CD4-positive, alpha-beta T cell (primary cell): ENCODE data around the gene NOTCH2. TPM values are rescaled to one million over a fixed set of nuclear protein-coding genes. Genes with fewer than 3 reads are reported as not detected.

ENCODE experiments used
- ATAC-seq: fragments of 200-7000 bp; cut with Tn5 transposase; one replicate; pipeline ENCODE4 v1.10.0; 2022; ENCODE audit warnings: mild to moderate bottlenecking; ENCODE audit not compliant: poor library complexity
- CTCF ChIA-PET: fragments of 350-600 bp; sonication (Branson Sonifier 250); formaldehyde crosslinking; loops from one replicate; lab custom pipeline; 2021; ENCODE audit warnings: antibody characterized with exemption, inconsistent platforms; lab: Charles Lee
- POLR2A ChIA-PET: fragments of 350-600 bp; sonication (Branson Sonifier 250); formaldehyde crosslinking; loops from one replicate; lab custom pipeline; 2021; ENCODE audit warnings: antibody characterized with exemption, inconsistent platforms; lab: Charles Lee
- DNase-seq, 14 experiments: peaks; one replicate each; pipeline ENCODE4 v3.0.0-alpha.2; 2013 to 2020; ENCODE audit warnings: mixed read lengths in 2 of 14
- H3K27ac ChIP-seq, 2 donors: one replicate each; pipeline versions ENCODE4 v1.5.1 to v1.7.0; 2013; ENCODE audit warnings: low read length in 2 of 2, low read depth in 1 of 2, mild to moderate bottlenecking in 1 of 2
- H3K27me3 ChIP-seq, 2 experiments: 1 replicate in 1 of 2; 2 replicates in 1 of 2; pipeline versions ENCODE4 v1.6.1 to v1.7.0; 2013; ENCODE audit warnings: low read length in 2 of 2, control low read depth in 1 of 2, mild to moderate bottlenecking in 1 of 2, moderate library complexity in 1 of 2; ENCODE audit not compliant: insufficient read depth in 2 of 2, control insufficient read depth in 1 of 2
- H3K36me3 ChIP-seq: one replicate; pipeline ENCODE4 v1.6.1; 2013; ENCODE audit warnings: low read length, control low read depth; ENCODE audit not compliant: insufficient read depth
- H3K4me1 ChIP-seq: one replicate; pipeline ENCODE4 v1.6.1; 2013; ENCODE audit warnings: low read length, control low read depth; ENCODE audit not compliant: insufficient read depth
- H3K4me3 ChIP-seq: one replicate; pipeline ENCODE4 v1.5.1; 2013; ENCODE audit warnings: mild to moderate bottlenecking, low read length, moderate library complexity
- H3K9me3 ChIP-seq, 2 experiments: 1 replicate in 1 of 2; 2 replicates in 1 of 2; pipeline versions ENCODE4 v1.6.1 to v1.7.0; 2013; ENCODE audit warnings: low read length in 2 of 2, mild to moderate bottlenecking in 2 of 2, control low read depth in 1 of 2, moderate library complexity in 1 of 2; ENCODE audit not compliant: control insufficient read depth in 1 of 2, insufficient read depth in 1 of 2
- H3K27ac Mint-ChIP-seq: one replicate; pipeline ENCODE4 v1.8.0; 2020; ENCODE audit warnings: mixed read lengths
- H3K27me3 Mint-ChIP-seq: one replicate; pipeline ENCODE4 v1.8.0; 2021; ENCODE audit warnings: mixed read lengths
- H3K36me3 Mint-ChIP-seq: one replicate; pipeline ENCODE4 v1.8.0; 2021; ENCODE audit warnings: low read depth, mixed read lengths
- H3K4me1 Mint-ChIP-seq: one replicate; pipeline ENCODE4 v1.8.0; 2021; ENCODE audit warnings: low read depth, mixed read lengths
- H3K4me3 Mint-ChIP-seq: one replicate; pipeline ENCODE4 v1.8.0; 2020; ENCODE audit warnings: mild to moderate bottlenecking, mixed read lengths
- H3K9me3 Mint-ChIP-seq: one replicate; pipeline ENCODE4 v1.8.0; 2020; ENCODE audit warnings: mixed read lengths
- intact Hi-C, 2 experiments: fragments of 100-400 bp; cut with DNase I in 1 of 2; cut with micrococcal nuclease in 1 of 2; formaldehyde crosslinking; loops; one replicate each; pipeline versions ENCODE4 v1.15.1 to v1.9.0; 2023 to 2025; cut with DNase I, micrococcal nuclease
- total RNA-seq, 174 experiments: library from RNA in 2 of 174; stranded (reverse) in 2 of 174; gene quantifications; one replicate each; pipeline ENCODE4 v1.2.3 and lab custom pipeline; 2021 to 2026
- TF ChIP-seq, protein P1 (sequence below): fragments of 200-600 bp; IDR thresholded peaks from one replicate; pipeline ENCODE4 v1.8.0; 2022; ENCODE audit warnings: antibody characterized with exemption, mild to moderate bottlenecking

The NOTCH2 gene
- total RNA-seq, 2 experiments from 2014 or later: 27.5 to 29.4 TPM

GRCh38 chr1:119975006-119975405 is 94.5 kb downstream of the NOTCH2 start:
- POLR2A ChIA-PET: no interaction called here
- DNase-seq: no peak
- Mint-ChIP-seq H3K36me3 (peaks cover 49% of the 10 kb centered on the region), H3K9me3 (no peaks in the 10 kb centered on the region), H3K4me1 (no peaks in the 10 kb centered on the region), H3K27me3 (no peaks in the 10 kb centered on the region), H3K27ac (no peak overlapping the region), H3K4me3 (no peak overlapping the region)
- no peaks in the 10 kb centered on the region for H3K4me1 ChIP-seq
- H3K9me3 ChIP-seq: no peaks in the 10 kb centered on the region
- H3K4me3 ChIP-seq: no peak overlapping the region
- H3K27me3 ChIP-seq: no peaks in the 10 kb centered on the region
- TF ChIP-seq, protein P1, sequence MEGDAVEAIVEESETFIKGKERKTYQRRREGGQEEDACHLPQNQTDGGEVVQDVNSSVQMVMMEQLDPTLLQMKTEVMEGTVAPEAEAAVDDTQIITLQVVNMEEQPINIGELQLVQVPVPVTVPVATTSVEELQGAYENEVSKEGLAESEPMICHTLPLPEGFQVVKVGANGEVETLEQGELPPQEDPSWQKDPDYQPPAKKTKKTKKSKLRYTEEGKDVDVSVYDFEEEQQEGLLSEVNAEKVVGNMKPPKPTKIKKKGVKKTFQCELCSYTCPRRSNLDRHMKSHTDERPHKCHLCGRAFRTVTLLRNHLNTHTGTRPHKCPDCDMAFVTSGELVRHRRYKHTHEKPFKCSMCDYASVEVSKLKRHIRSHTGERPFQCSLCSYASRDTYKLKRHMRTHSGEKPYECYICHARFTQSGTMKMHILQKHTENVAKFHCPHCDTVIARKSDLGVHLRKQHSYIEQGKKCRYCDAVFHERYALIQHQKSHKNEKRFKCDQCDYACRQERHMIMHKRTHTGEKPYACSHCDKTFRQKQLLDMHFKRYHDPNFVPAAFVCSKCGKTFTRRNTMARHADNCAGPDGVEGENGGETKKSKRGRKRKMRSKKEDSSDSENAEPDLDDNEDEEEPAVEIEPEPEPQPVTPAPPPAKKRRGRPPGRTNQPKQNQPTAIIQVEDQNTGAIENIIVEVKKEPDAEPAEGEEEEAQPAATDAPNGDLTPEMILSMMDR: no peak
- no peak overlapping the region for H3K27ac ChIP-seq
- CTCF ChIA-PET: no interaction called here
- ATAC-seq: no peak
- H3K36me3 ChIP-seq: peaks cover 24% of the 10 kb centered on the region
- intact Hi-C loops: no loop called here

DNA sequence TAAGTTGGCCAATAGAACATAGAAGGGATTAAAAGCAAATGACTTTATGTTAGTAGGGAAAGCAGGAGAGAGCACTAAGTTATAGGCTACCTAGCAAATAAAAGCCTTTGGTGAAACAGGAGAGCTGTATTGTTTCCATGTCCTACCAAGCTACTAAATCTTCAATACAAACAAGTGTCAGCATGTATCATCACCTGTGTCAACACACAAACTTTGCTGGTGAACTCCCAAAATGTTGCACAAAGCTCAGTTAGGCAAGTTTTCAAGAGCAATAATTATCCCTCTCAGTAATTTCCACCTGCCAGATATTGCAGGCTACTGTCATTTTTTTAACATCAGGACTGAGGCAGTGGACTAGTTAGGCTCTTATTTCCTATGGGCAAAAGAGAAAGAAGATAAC is 95.4 kb downstream of the NOTCH2 start:
- Histone ChIP-seq H3K27me3 (no peaks in the 10 kb centered on the region), H3K4me1 (no peaks in the 10 kb centered on the region), H3K27ac (no peak overlapping the region), H3K4me3 (no peak overlapping the region), H3K36me3 (peaks cover 26% of the 10 kb centered on the region), H3K9me3 (no peaks in the 10 kb centered on the region)
- DNase-seq: no peak
- ChIA-PET POLR2A (no interaction called here), CTCF (no interaction called here)
- no peak overlapping the region for H3K27ac Mint-ChIP-seq
- H3K4me1 Mint-ChIP-seq: no peaks in the 10 kb centered on the region
- peaks cover 59% of the 10 kb centered on the region for H3K36me3 Mint-ChIP-seq
- no peak for ATAC-seq
- no peaks in the 10 kb centered on the region for H3K27me3 Mint-ChIP-seq
- intact Hi-C loops: no loop called here
- H3K4me3 Mint-ChIP-seq: no peak overlapping the region
- H3K9me3 Mint-ChIP-seq: no peaks in the 10 kb centered on the region
- TF ChIP-seq, protein P1: no peak

GRCh38 chr1:119971710-119972570 is 97.5 kb downstream of the NOTCH2 start:
- intact Hi-C loops: no loop called here
- H3K36me3 Mint-ChIP-seq: peaks cover 61% of the 10 kb centered on the region
- CTCF ChIA-PET: interaction anchor here (1.3 kb wide), 1 partner anchor 11 kb away, joined by 3 read pairs; no protein-coding TSS in a partner anchor
- TF ChIP-seq, protein P1: no peak
- H3K27me3 Mint-ChIP-seq: no peaks in the 10 kb centered on the region
- no peak overlapping the region for H3K4me3 Mint-ChIP-seq
- Histone ChIP-seq H3K4me1 (no peaks in the 10 kb centered on the region), H3K27ac (no peak overlapping the region), H3K36me3 (peaks cover 39% of the 10 kb centered on the region), H3K27me3 (no peaks in the 10 kb centered on the region), H3K9me3 (no peaks in the 10 kb centered on the region), H3K4me3 (no peak overlapping the region)
- H3K9me3 Mint-ChIP-seq: no peaks in the 10 kb centered on the region
- POLR2A ChIA-PET: no interaction called here
- DNase-seq (no peak), ATAC-seq (no peak)
- no peak overlapping the region for H3K27ac Mint-ChIP-seq
- peaks cover 3% of the 10 kb centered on the region for H3K4me1 Mint-ChIP-seq
